Measurements from ENCODE around the gene LCN12.

- TF ChIP-seq, protein P1, sequence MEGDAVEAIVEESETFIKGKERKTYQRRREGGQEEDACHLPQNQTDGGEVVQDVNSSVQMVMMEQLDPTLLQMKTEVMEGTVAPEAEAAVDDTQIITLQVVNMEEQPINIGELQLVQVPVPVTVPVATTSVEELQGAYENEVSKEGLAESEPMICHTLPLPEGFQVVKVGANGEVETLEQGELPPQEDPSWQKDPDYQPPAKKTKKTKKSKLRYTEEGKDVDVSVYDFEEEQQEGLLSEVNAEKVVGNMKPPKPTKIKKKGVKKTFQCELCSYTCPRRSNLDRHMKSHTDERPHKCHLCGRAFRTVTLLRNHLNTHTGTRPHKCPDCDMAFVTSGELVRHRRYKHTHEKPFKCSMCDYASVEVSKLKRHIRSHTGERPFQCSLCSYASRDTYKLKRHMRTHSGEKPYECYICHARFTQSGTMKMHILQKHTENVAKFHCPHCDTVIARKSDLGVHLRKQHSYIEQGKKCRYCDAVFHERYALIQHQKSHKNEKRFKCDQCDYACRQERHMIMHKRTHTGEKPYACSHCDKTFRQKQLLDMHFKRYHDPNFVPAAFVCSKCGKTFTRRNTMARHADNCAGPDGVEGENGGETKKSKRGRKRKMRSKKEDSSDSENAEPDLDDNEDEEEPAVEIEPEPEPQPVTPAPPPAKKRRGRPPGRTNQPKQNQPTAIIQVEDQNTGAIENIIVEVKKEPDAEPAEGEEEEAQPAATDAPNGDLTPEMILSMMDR (IDR thresholded peaks at IDR 0.05), result no peak
- TF ChIP-seq POLR2A (IDR thresholded peaks at IDR 0.05), result no peak
Measured at GRCh38 chr9:136920734-136921231, 31.3 kb upstream of the LCN12 start.
